Umbilical cord (tissue), 2 donors: Measurements from ENCODE around the gene RBM44. TPM values are rescaled to one million over a fixed set of nuclear protein-coding genes. Genes with fewer than 3 reads are reported as not detected.
A peak's percentile ranks its signal among the peaks of the same experiment; 100 is the strongest.

ENCODE experiments used
- DNase-seq: peaks from one replicate; pipeline ENCODE4 v3.0.0-alpha.2; 2015; ENCODE audit warnings: low spot score
- total RNA-seq: library from RNA; depleted of rRNA; stranded (reverse); fragments of >200 nt; gene quantifications from one replicate; pipeline ENCODE4 v1.2.3, GENCODE V29; 2014; ENCODE audit warnings: low replicate concordance; ENCODE audit not compliant: insufficient read depth

Gene RBM44
- total RNA-seq, 1 donor from 2014 or later: 2.4 TPM

DNA sequence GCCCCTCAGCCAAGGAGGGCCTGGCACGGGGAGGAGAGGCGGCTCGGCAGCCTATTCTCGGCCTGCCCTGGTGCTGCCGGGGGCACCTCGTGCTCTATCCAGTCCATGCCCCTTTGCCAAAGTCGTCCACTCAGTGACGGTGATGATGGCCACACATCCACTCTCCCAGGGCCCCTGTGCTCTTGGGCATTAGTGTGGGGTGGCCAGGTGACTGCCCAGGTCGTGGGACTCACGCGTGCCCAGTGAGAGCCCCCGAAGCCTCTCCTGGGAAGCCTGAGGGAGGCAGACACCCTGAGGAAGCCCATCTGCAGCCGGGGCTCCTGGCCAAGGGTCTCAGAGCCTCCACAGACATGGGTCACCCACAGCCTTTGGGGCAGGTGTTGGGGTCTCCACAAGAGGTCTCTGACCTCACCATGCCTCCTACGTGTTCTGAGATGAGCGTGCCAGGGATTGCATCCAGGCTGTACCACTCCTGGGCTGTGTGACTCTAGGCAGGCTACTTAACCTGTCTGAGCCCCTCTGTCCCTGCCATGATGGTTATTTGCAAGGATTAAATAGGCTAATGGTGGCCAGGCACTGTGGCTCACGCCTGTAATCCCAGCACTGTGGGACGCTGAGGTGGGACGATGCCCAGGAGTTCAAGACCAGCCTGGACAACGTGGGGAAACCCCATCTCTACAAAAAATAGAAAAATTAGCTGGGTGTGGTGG, 73.8 kb downstream of the RBM44 start:
- no peak for DNase-seq

DNA sequence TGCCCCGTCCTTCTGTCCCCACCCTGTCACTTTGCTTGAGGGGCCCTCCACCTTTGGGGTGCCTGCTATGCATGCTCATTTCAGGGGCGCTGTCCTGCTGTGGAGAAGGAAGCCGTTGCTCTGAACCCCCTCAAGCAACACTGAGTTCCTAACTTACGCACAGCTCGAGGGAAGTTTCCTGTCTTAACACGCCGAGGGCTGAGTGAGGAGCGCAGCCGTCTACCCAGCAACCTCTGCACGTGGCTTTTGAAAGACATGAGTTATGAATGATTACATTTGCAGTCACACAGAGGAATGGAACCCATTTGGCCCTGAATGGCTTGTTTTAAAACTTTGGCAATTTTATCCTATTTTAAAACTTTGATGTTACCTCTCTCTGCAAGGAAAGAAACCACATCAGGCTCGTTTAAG, 74.8 kb downstream of the RBM44 start:
- peak; percentile 60 for DNase-seq

DNA sequence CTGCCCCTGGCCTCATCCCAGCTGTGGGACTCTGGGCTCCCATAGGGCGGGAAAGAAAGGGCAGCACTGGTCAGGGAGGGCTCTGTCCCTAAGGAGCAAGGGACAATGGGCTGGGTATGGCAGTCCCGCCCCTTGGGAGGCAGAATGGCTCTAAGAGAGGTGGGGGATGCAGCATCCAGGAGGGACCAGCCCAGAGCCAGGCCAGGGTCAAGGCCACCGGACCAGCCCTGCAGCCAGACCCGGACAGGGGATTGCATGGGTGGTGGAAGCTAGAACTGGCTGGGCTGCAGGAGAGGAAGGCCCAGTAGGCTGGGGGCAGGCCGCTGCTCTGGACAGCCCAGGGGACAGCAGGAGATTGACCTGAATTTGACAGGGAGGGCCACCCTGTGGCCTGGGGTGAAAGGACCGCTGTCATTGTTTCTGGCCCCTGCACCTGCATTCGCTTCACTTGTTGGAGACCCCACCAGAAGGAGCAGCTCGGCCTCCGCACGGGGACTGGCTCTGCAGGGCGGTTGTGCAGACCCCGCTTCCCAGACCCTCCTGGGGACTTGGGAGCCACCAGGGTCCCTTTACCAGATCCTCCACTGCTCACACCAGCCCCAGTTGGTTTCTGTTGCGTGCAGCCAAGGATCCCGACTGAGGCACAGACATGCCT, 75.4 kb downstream of the RBM44 start:
- DNase-seq: no peak

DNA sequence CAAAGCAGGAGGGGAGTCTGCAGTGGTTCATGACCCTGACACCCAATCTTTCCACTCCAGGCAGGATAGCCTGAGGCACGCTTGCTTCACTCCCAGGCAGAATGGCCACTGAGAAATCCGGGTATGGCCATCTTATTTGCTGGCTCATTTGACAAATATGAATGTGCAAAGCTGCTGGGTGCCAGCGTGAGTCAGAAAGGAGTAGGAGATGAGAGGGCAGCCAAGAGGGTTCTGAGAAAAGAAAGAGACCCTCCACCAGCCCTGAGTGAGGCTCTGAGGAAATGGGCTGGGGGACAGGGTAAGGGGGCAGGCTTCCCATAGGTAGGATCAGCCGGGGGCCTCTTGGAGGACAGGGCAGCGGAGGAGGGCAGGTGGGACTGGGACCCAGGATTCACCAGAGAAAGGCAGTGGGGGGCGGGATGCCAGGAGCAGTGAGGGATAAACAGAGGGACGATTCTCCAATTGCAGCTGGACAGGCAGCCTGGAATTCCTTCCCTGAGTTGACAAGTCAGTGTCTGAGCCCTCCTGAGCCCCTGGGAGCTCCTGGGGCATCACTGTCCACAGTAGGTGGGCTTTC, 76.1 kb downstream of the RBM44 start:
- DNase-seq: no peak

DNA sequence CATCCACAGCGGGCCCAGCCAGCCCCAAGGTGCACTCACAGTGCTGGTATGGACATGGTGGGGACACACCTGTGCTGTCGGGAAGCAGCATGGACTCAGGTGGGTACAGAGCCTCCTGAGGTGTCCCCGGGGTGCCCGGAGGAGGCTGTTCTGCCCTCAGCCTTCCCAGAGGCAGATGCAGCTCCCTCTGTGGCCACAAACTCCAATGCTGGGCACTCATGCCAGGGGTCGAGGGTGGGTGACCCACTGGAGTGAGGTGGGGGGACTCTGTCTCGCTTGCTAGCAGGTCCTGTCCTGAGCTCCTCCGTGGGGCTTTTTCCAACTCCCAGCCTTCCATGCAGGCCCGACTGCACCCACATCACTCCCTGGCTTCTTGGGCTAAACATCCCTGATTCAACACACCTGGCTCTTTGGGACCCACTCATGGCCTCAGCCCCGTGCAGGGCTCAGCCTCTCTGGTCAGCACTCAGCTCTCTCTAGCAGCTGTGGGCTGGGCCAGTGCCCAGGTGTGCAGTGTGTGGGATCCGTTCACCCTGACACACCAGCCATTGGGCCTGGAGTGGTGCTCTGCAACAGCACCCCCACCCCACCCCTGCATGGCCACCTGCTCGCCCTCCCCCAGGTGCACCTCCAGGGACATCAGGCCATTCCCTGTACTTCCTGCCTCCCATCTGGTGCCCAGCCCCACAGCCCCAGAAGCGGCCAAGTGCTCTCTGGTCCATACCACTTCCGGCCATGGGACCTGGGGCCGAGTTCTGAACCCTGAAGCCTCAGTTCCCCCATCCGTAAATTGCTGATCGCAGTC, 76.9 kb downstream of the RBM44 start:
- DNase-seq: no peak

DNA sequence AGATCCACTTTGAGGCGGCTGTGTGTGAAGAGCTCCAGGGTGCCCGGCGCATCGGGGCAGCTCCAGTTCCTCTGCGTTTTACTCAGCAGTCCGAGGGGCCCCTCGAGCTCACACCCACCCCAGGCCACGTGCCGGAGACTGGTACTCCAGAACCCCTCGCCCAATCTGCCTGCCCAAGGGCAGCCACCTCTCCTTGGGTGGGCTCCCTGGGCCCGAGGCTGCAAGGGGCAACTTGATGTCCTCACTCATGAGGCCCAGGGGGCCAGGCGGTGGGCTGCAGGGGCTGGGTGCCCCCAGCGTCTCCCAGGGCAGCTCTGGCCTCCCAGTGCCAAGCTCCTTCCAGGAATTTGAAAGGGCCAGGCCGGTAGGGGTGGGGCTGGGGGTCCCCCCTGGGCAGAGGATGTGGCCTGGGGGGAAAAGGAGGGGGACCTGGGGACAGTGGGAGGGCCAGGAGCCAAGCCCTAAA, 77.5 kb downstream of the RBM44 start:
- no peak for DNase-seq

DNA sequence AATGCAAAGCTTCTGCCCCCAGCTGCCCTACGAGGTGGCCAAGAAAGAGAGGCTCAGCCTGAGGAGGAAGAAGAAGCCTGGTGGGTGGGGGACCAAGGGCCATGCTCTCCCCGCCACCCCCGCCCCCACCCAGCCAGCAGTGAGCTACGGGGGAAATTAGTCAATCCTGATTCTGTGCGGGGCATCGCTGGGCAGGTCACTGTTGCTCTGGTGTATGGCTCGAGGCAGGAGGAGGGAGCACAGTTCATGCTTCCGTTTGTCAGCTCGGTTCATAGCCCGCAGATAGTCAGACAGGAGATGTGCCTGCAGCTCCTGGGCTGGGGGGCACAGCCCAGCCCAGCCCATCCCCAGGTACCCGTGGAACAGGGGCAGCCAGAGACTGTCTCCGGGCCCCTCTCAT, 78.0 kb downstream of the RBM44 start:
- DNase-seq: no peak

DNA sequence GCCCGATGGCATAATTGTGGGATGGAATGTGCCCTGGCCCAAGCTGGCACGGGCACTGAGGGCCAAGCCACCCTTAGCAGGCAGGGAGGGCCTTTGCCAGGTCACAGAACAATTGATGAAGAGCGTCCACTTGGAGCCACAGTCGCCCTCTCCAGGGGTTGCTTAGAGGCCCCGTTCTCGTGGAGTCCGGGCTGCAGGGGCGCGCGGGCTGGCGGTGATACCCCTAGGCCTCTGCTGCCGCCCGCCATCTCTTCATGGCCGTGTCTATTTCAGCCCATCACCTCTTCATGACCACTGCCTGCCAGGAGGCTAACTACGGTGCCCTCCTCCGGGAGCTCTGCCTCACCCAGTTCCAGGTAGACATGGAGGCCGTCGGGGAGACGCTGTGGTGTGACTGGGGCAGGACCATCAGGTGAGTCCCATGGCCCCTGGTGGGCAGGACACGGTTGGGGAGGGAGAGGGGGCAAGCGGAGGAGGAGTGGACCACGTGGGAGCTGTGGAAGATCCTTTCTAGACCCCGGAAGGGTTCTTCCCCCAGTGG, 78.4 kb downstream of the RBM44 start:
- DNase-seq: no peak

DNA sequence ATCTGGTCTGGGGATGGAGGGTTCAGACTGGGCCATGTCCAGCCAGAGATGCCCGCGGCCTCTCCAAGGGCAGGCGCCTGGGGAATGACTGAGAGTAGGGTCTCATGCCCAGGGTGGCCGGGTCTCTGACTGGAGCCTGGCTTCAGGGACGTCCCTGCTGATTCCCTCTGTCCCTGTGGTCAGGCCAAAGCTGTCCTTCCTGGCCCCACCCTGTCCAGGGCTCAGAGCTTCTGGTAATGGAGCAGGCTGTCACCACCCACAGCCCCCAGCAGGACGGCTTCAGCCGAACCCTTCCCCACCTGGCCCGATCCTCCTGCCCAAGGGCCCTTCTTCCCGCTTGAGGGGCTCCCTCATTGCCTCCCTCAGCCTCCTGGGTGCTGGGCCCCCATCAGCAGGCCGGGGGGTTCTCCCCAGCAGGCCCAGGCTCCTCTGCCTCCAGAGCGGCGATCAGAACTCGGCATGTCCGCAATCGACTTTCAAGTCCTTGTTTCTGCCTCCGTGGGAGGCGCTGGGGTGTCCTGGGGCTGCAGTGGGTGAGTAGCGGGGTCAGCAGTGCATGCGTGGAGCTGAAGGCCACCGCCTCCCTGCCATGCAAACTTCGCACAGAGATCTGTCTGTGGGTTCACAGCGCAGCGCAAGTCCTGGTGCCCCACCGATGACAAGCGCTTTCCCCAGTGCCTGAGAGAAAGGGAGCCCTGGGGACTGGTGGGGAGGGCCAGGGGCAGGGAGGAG, 79.2 kb downstream of the RBM44 start:
- DNase-seq: no peak

DNA sequence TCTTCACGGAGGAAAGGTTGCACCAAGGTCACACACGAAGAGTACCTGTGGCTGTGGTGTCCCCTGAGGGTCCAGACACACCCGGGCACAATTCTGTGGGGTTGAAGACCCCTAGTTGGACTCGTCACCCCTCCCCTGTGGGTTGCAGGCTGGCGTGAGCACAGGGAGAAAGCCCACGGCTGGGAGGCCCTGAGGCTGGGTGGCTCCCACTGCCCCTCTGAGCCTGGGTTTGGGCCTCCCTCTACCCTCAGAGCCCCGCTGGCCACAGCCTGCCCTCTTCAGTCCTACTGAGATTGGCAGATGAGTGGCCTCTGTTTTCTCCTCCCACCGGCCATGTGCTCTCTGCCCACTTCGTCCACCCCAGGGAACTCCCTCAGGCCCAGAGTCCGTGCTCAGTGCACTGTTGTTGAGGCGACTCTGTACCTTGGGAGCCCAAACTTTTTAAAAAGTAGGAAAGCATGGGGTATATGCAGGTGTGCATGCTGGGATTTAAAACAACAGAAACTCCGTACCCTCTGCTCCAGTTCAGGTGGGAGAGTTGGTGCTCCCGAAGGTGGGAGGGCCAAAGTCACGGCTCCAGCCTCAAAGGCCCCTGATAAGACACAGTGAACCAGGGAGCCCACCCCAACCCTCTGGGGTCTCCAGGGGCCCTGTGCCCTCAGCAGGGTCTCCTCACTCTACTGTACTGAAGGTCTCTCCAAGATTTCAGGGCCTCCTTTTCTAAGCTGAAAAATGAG, 79.9 kb downstream of the RBM44 start:
- no peak for DNase-seq

DNA sequence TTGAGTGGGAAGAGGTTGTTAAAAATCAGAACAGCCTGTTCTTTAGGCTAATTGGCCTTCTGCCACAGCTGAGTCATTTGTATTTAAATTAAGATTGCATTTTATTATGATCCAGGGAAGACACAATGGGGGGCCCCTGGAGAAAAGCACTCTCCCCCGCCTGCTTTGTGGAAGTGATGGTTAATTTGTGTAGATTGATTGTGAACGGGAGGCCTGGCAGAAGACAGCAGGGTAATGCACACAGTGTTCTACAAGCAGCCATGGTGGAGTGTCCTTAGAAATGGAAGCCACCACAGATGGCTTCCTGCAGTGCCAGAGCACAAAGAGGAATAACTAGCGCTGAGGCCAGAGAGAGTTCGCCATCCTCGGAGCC, 80.5 kb downstream of the RBM44 start:
- no peak for DNase-seq

DNA sequence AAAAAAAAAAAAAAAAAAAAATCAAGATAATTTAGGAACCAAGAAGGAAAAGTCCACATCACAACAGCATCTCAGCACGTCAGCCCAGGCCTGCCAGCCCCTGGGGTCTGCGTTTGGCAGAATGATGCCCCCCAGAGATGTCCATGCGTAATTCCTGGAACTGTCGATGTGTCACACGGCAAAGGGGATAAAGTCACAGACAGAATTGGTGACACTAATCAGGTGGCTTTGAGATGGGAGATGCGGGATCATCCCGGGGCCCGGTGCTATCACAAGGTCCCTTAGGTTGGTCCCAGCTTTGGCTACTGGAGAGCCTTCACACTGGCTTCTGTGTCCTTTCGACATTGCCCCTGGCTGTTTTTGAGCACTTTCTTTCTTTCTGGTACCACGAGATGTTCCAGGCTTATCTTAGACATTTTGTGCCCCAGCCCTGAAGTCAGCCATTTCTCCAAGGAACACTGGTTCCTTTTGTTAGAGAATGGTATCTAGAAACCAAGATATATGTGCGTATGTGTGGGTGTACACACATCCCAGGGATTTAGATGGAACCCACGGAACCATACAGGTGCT, 81.5 kb downstream of the RBM44 start:
- no peak for DNase-seq

DNA sequence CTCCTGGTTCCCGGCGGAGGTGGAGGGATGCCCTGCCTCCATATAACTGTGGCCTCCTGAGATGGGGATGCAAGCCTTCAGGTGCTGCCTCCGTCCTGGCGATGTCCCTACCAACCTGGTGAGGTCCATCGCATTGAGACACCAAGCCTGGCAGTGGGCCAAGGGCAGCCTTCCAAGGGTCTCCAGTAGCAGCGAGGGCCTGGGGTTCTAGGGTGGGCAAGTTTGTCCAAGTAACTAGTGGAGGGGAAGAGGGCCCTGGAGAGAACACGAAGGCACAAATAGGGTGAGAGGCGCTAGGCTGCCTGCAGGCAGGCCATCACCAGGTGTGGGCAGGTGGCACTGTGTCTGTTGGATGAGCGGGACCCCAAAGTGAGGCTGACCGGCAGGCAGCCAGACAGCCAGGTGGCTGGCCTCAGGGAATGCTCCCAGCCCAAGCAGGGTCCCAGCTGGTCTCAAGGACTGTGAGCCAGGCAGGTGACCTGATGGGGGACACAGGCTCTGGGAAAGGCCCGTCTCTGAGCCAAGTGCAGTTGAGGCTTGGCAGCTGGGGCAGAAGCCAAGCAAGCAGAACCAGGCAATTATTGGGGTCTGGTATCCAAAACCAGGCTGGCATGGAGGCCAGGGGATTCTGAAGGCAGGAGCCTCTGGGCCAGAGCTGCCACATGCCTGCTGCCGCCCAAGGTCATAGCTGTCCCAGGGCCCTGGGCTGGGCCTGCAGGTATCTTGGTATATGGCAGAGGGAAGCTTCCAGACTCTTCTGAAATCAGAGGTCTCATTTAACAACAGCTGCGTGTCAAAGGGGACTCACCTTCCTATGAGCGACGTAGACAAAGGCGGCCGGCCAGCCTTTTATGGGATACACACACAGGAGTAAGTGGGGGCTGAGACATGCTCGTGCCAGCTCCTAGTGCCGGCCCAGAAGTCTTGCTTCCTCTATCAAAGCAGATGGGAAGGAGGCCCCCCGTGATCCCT, 84.2 kb downstream of the RBM44 start:
- DNase-seq: no peak

DNA sequence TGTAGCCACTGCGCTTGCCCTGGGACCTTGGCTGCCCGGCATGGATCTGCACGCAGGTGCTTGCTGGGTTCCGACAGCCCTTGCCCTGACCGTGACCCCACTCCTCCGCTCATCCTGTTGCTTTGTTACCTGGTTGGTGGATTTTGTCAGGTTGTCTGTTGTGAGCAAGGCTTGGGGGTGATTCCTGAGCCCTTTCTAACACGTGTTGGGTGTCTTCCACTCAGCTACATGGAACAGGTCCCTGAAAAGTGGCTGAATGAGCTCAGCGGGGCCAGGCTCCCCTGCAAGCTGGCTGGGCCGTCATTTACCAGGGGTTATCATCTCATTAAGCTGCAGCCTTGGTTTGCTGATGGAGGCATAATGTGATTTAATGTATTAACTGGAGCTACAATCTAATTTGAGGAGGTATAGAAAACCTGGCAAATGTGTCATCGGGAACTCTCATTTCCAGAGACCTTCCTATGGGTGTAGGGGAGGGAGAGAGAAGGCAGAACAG, 85.4 kb downstream of the RBM44 start:
- DNase-seq: no peak

DNA sequence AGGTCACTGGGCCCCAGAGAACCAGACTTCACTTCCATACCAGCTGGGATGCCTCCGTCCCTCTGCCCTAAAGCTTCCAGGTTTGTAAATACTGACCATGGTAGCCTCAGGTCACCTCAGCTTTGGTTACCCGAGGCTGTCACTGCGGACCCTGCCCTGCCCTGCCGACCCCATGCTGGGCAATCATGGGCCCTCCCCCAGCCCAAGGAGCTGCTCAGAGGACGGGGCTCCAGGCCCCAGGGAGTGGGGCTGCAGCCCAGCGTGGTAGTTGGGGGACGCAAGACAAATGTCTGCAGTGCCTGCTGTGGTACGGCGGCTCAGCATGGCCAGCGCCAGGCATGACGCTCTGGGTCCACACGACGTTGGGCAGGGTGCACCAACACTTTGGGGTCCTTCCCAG, 86.1 kb downstream of the RBM44 start:
- no peak for DNase-seq

DNA sequence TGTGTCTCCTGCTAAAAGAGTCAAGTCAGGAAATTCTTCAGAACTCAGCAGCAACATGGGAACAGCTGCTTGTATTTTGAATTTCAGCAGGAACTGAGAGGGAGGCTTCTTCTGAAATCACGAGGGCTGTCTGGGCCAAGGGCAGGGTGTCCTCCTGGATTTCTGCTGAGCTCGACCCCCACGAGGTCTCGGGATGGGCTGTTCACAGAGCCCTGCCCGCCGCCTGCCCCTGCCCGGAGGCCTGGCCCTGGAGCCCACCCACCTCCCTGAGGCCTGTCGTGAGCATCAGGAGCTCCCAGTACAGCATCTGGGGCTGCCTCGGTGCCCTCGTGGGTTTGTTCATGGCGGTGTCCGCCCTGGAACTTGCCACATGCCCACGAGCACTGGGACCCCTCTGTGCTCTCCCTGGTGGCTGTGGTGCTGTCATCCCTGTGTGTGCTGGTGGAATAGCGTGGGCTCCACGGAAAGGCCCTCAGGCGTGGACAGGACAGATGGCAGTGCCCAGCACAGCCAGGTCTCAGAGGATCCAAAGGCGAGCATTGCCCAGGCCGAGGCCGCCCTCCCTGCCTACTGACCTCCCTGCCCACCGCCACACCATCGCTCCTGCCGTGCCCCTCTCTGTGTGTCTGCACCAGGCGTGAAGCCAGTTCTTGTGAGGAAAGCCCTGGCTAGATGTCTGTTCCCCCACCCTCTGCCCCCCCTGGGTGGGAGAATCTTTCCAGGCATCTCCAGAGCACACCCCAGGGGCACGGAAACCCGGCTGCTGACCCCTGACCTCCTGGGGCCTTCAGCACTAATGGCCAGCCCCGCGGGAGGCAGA, 86.7 kb downstream of the RBM44 start:
- peak; percentile 30 for DNase-seq

DNA sequence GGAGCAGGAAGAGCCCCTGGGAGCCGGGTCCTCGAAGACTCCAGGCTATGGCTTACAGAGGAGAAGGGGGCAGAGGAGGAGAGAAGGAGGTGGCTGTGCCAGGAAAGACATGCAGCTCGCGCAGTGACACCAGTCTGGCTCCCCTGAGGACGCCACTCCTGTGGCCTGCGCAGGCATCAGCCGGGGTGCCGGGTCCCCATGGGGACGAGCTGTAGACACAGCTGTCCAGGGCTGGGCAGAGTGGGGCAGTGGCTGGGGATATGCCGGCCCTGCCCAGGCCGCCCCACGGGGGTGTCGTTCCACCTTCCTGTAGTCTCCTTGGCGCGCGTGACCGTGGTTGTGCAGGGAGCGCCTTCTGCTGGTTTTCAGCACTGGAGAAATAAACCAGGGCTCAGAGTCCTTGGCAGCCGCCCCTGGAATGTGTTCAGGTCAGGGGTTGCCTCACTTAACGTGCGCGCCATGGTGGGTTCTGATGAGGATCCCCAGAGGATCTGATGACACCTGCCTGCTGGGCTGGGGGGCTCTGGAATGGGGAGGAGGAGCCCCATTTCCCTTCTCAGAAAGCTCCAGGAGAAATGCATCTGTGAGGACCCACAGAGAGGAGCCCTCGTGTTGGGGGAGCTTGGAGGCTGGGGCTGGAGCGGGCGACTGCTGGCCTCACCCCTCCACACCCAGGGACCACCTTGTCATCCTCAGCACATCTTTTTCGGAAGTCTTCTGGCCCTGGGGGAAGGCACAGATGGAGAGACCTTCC, 87.5 kb downstream of the RBM44 start:
- peak; percentile 66 for DNase-seq
